ENCODE data around the gene WWOX. TPM values are rescaled to one million over a fixed set of nuclear protein-coding genes. Genes with fewer than 3 reads are reported as not detected.

The WWOX gene
- total RNA-seq, 1 experiment from 2014 or later: 28.3 TPM

- H3K9me3 ChIP-seq (ENCODE audit: low read length): no peaks in the 10 kb centered on the region
- CTCF ChIA-PET: no interaction called here
- BruUV-seq (replicated peaks): no TSS peak
- no peak overlapping the region for H3K4me2 ChIP-seq (ENCODE audit: low read length)
- no peak overlapping the region for H2AFZ ChIP-seq (ENCODE audit: low read length)
- no peaks in the 10 kb centered on the region for H4K20me1 ChIP-seq (ENCODE audit: low read length)
- ATAC-seq (no peak), DNase-seq (no peak)
- H3K79me2 ChIP-seq (ENCODE audit: low read length): no peaks in the 10 kb centered on the region
- H3F3A ChIP-seq (ENCODE audit: low read length, unreplicated experiment): no peaks in the 10 kb centered on the region
- TF ChIP-seq EZH2phosphoT487 (IDR thresholded peaks at IDR 0.05; ENCODE audit: borderline replicate concordance, low read length) (no peak), EZH2 (IDR thresholded peaks at IDR 0.05; ENCODE audit: low read length, unreplicated experiment) (no peak), CTCF (conservative IDR thresholded peaks at IDR 0.05; ENCODE audit: low read depth, low read length) (no peak)
- H3K4me3 ChIP-seq (ENCODE audit: low read length): no peak overlapping the region
- POLR2A ChIA-PET (ENCODE audit: unreplicated experiment): no interaction called here
- no peaks in the 10 kb centered on the region for H3K4me1 ChIP-seq (ENCODE audit: insufficient read depth, low read length)
- no peak overlapping the region for H3K9ac ChIP-seq (ENCODE audit: low read length)
- intact Hi-C loops (cut with micrococcal nuclease): no loop called here
- no peaks in the 10 kb centered on the region for H3K36me3 ChIP-seq (ENCODE audit: low read depth, low read length)
- no peaks in the 10 kb centered on the region for H3K27me3 ChIP-seq (ENCODE audit: low read length)
- H3K27ac ChIP-seq (ENCODE audit: low read length): no peak overlapping the region
- H3K9me2 ChIP-seq (replicated peaks; ENCODE audit: low read length): no peaks in the 10 kb centered on the region
These were observed 1076.0 kb downstream of the WWOX start for GRCh38 chr16:79175286-79176057.

- intact Hi-C loops (cut with micrococcal nuclease): no loop called here
- H3K9me3 ChIP-seq (ENCODE audit: low read length): no peaks in the 10 kb centered on the region
- no peaks in the 10 kb centered on the region for H4K20me1 ChIP-seq (ENCODE audit: low read length)
- no peak overlapping the region for H3K27ac ChIP-seq (ENCODE audit: low read length)
- no peak overlapping the region for H3K9ac ChIP-seq (ENCODE audit: low read length)
- no peaks in the 10 kb centered on the region for H3F3A ChIP-seq (ENCODE audit: low read length, unreplicated experiment)
- CTCF ChIA-PET: no interaction called here
- DNase-seq (no peak), ATAC-seq (no peak)
- no peaks in the 10 kb centered on the region for H3K36me3 ChIP-seq (ENCODE audit: low read depth, low read length)
- no peak overlapping the region for H2AFZ ChIP-seq (ENCODE audit: low read length)
- H3K27me3 ChIP-seq (ENCODE audit: low read length): no peaks in the 10 kb centered on the region
- BruUV-seq (replicated peaks): no TSS peak
- H3K4me3 ChIP-seq (ENCODE audit: low read length): no peak overlapping the region
- no peaks in the 10 kb centered on the region for H3K79me2 ChIP-seq (ENCODE audit: low read length)
- POLR2A ChIA-PET (ENCODE audit: unreplicated experiment): no interaction called here
- no peak overlapping the region for H3K4me2 ChIP-seq (ENCODE audit: low read length)
- H3K4me1 ChIP-seq (ENCODE audit: insufficient read depth, low read length): no peaks in the 10 kb centered on the region
- TF ChIP-seq EZH2 (IDR thresholded peaks at IDR 0.05; ENCODE audit: low read length, unreplicated experiment) (no peak), EZH2phosphoT487 (IDR thresholded peaks at IDR 0.05; ENCODE audit: borderline replicate concordance, low read length) (no peak), CTCF (conservative IDR thresholded peaks at IDR 0.05; ENCODE audit: low read depth, low read length) (no peak)
- H3K9me2 ChIP-seq (replicated peaks; ENCODE audit: low read length): no peaks in the 10 kb centered on the region
These were observed 1077.6 kb downstream of the WWOX start for GRCh38 chr16:79177018-79177417.

DNA sequence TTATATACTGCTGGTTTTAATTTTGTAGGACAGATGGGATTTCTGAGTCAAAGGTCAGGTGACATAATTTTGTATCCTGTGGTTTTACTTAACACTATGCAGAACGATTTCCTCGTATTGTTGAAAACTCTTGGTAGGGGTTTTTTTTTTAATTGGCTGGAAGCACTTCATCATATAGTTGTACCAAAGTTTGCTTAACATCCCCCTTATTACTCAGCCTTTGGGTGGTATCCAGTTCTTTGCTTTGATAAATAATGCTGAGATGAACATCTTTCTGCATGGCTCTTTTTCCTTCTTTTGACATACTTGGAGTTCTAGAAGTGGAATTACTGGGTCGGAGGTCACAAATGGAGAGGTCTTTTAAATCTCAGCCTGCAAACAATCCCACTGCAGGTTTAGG, 1082.0 kb downstream of the WWOX start:
- Histone ChIP-seq H3K9me3 (ENCODE audit: low read length) (no peaks in the 10 kb centered on the region), H3K4me1 (ENCODE audit: insufficient read depth, low read length) (no peaks in the 10 kb centered on the region), H3K79me2 (ENCODE audit: low read length) (no peaks in the 10 kb centered on the region), H3K36me3 (ENCODE audit: low read depth, low read length) (no peaks in the 10 kb centered on the region), H3K4me3 (ENCODE audit: low read length) (no peak overlapping the region), H3K27ac (ENCODE audit: low read length) (no peak overlapping the region), H3K4me2 (ENCODE audit: low read length) (no peak overlapping the region), H2AFZ (ENCODE audit: low read length) (no peak overlapping the region), H3F3A (ENCODE audit: low read length, unreplicated experiment) (no peaks in the 10 kb centered on the region), H4K20me1 (ENCODE audit: low read length) (no peaks in the 10 kb centered on the region), H3K9ac (ENCODE audit: low read length) (no peak overlapping the region), H3K27me3 (ENCODE audit: low read length) (no peaks in the 10 kb centered on the region), H3K9me2 (replicated peaks; ENCODE audit: low read length) (no peaks in the 10 kb centered on the region)
- ATAC-seq (no peak), DNase-seq (no peak)
- intact Hi-C loops (cut with micrococcal nuclease): no loop called here
- no TSS peak for BruUV-seq (replicated peaks)
- POLR2A ChIA-PET (ENCODE audit: unreplicated experiment): no interaction called here
- CTCF ChIA-PET: no interaction called here
- no peak for TF ChIP-seq EZH2 (IDR thresholded peaks at IDR 0.05; ENCODE audit: low read length, unreplicated experiment)
- no peak for TF ChIP-seq EZH2phosphoT487 (IDR thresholded peaks at IDR 0.05; ENCODE audit: borderline replicate concordance, low read length)
- TF ChIP-seq CTCF (conservative IDR thresholded peaks at IDR 0.05; ENCODE audit: low read depth, low read length): no peak
